CD4-positive, alpha-beta T cell (primary cell): Measurements from ENCODE around the gene TFEB. TPM values are rescaled to one million over a fixed set of nuclear protein-coding genes. Genes with fewer than 3 reads are reported as not detected.

Source experiments
- ATAC-seq: fragments of 200-7000 bp; cut with Tn5 transposase; one replicate; pipeline ENCODE4 v1.10.0; 2022; ENCODE audit warnings: mild to moderate bottlenecking; ENCODE audit not compliant: poor library complexity
- CTCF ChIA-PET: fragments of 350-600 bp; sonication (Branson Sonifier 250); formaldehyde crosslinking; loops from one replicate; lab custom pipeline; 2021; ENCODE audit warnings: antibody characterized with exemption, inconsistent platforms; lab: Charles Lee
- POLR2A ChIA-PET: fragments of 350-600 bp; sonication (Branson Sonifier 250); formaldehyde crosslinking; loops from one replicate; lab custom pipeline; 2021; ENCODE audit warnings: antibody characterized with exemption, inconsistent platforms; lab: Charles Lee
- DNase-seq, 14 experiments: peaks; one replicate each; pipeline ENCODE4 v3.0.0-alpha.2; 2013 to 2020; ENCODE audit warnings: mixed read lengths in 2 of 14
- H3K27ac ChIP-seq, 2 donors: one replicate each; pipeline versions ENCODE4 v1.5.1 to v1.7.0; 2013; ENCODE audit warnings: low read length in 2 of 2, low read depth in 1 of 2, mild to moderate bottlenecking in 1 of 2
- H3K27me3 ChIP-seq, 2 experiments: 1 replicate in 1 of 2; 2 replicates in 1 of 2; pipeline versions ENCODE4 v1.6.1 to v1.7.0; 2013; ENCODE audit warnings: low read length in 2 of 2, control low read depth in 1 of 2, mild to moderate bottlenecking in 1 of 2, moderate library complexity in 1 of 2; ENCODE audit not compliant: insufficient read depth in 2 of 2, control insufficient read depth in 1 of 2
- H3K36me3 ChIP-seq: one replicate; pipeline ENCODE4 v1.6.1; 2013; ENCODE audit warnings: low read length, control low read depth; ENCODE audit not compliant: insufficient read depth
- H3K4me1 ChIP-seq: one replicate; pipeline ENCODE4 v1.6.1; 2013; ENCODE audit warnings: low read length, control low read depth; ENCODE audit not compliant: insufficient read depth
- H3K4me3 ChIP-seq: one replicate; pipeline ENCODE4 v1.5.1; 2013; ENCODE audit warnings: mild to moderate bottlenecking, low read length, moderate library complexity
- H3K9me3 ChIP-seq, 2 experiments: 1 replicate in 1 of 2; 2 replicates in 1 of 2; pipeline versions ENCODE4 v1.6.1 to v1.7.0; 2013; ENCODE audit warnings: low read length in 2 of 2, mild to moderate bottlenecking in 2 of 2, control low read depth in 1 of 2, moderate library complexity in 1 of 2; ENCODE audit not compliant: control insufficient read depth in 1 of 2, insufficient read depth in 1 of 2
- H3K27ac Mint-ChIP-seq: one replicate; pipeline ENCODE4 v1.8.0; 2020; ENCODE audit warnings: mixed read lengths
- H3K27me3 Mint-ChIP-seq: one replicate; pipeline ENCODE4 v1.8.0; 2021; ENCODE audit warnings: mixed read lengths
- H3K36me3 Mint-ChIP-seq: one replicate; pipeline ENCODE4 v1.8.0; 2021; ENCODE audit warnings: low read depth, mixed read lengths
- H3K4me1 Mint-ChIP-seq: one replicate; pipeline ENCODE4 v1.8.0; 2021; ENCODE audit warnings: low read depth, mixed read lengths
- H3K4me3 Mint-ChIP-seq: one replicate; pipeline ENCODE4 v1.8.0; 2020; ENCODE audit warnings: mild to moderate bottlenecking, mixed read lengths
- H3K9me3 Mint-ChIP-seq: one replicate; pipeline ENCODE4 v1.8.0; 2020; ENCODE audit warnings: mixed read lengths
- intact Hi-C, 2 experiments: fragments of 100-400 bp; cut with DNase I in 1 of 2; cut with micrococcal nuclease in 1 of 2; formaldehyde crosslinking; loops; one replicate each; pipeline versions ENCODE4 v1.15.1 to v1.9.0; 2023 to 2025; cut with DNase I, micrococcal nuclease
- total RNA-seq, 174 experiments: library from RNA in 2 of 174; stranded (reverse) in 2 of 174; gene quantifications; one replicate each; pipeline ENCODE4 v1.2.3 and lab custom pipeline; 2021 to 2026
- TF ChIP-seq, protein P1 (sequence below): fragments of 200-600 bp; IDR thresholded peaks from one replicate; pipeline ENCODE4 v1.8.0; 2022; ENCODE audit warnings: antibody characterized with exemption, mild to moderate bottlenecking

Gene TFEB
- total RNA-seq, 2 experiments from 2014 or later: 23.8 to 24.1 TPM

- ChIA-PET POLR2A (no interaction called here), CTCF (no interaction called here)
- intact Hi-C loops: no loop called here
- Mint-ChIP-seq H3K4me1 (peaks cover 15% of the 10 kb centered on the region), H3K4me3 (no peak overlapping the region), H3K36me3 (no peaks in the 10 kb centered on the region), H3K27ac (no peak overlapping the region), H3K9me3 (no peaks in the 10 kb centered on the region), H3K27me3 (no peaks in the 10 kb centered on the region)
- DNase-seq: no peak
- no peaks in the 10 kb centered on the region for H3K9me3 ChIP-seq
- peaks cover 26% of the 10 kb centered on the region for H3K4me1 ChIP-seq
- no peak overlapping the region for H3K4me3 ChIP-seq
- ATAC-seq: no peak
- H3K36me3 ChIP-seq: peaks cover 7% of the 10 kb centered on the region
- TF ChIP-seq, protein P1, sequence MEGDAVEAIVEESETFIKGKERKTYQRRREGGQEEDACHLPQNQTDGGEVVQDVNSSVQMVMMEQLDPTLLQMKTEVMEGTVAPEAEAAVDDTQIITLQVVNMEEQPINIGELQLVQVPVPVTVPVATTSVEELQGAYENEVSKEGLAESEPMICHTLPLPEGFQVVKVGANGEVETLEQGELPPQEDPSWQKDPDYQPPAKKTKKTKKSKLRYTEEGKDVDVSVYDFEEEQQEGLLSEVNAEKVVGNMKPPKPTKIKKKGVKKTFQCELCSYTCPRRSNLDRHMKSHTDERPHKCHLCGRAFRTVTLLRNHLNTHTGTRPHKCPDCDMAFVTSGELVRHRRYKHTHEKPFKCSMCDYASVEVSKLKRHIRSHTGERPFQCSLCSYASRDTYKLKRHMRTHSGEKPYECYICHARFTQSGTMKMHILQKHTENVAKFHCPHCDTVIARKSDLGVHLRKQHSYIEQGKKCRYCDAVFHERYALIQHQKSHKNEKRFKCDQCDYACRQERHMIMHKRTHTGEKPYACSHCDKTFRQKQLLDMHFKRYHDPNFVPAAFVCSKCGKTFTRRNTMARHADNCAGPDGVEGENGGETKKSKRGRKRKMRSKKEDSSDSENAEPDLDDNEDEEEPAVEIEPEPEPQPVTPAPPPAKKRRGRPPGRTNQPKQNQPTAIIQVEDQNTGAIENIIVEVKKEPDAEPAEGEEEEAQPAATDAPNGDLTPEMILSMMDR: no peak
- H3K27me3 ChIP-seq: no peaks in the 10 kb centered on the region
- no peak overlapping the region for H3K27ac ChIP-seq
Observed at GRCh38 chr6:41720783-41721182, 14.6 kb downstream of the TFEB start.

GRCh38 chr6:41720262-41720620, 15.2 kb downstream of the TFEB start:
- Histone ChIP-seq H3K4me3 (no peak overlapping the region), H3K27ac (no peak overlapping the region), H3K4me1 (peaks cover 26% of the 10 kb centered on the region), H3K9me3 (no peaks in the 10 kb centered on the region), H3K36me3 (peaks cover 7% of the 10 kb centered on the region), H3K27me3 (no peaks in the 10 kb centered on the region)
- TF ChIP-seq, protein P1: no peak
- intact Hi-C loops: no loop called here
- DNase-seq (no peak), ATAC-seq (no peak)
- CTCF ChIA-PET: no interaction called here
- H3K36me3 Mint-ChIP-seq: no peaks in the 10 kb centered on the region
- no peaks in the 10 kb centered on the region for H3K9me3 Mint-ChIP-seq
- H3K27me3 Mint-ChIP-seq: no peaks in the 10 kb centered on the region
- no peak overlapping the region for H3K27ac Mint-ChIP-seq
- peaks cover 17% of the 10 kb centered on the region for H3K4me1 Mint-ChIP-seq
- POLR2A ChIA-PET: no interaction called here
- H3K4me3 Mint-ChIP-seq: no peak overlapping the region

DNA sequence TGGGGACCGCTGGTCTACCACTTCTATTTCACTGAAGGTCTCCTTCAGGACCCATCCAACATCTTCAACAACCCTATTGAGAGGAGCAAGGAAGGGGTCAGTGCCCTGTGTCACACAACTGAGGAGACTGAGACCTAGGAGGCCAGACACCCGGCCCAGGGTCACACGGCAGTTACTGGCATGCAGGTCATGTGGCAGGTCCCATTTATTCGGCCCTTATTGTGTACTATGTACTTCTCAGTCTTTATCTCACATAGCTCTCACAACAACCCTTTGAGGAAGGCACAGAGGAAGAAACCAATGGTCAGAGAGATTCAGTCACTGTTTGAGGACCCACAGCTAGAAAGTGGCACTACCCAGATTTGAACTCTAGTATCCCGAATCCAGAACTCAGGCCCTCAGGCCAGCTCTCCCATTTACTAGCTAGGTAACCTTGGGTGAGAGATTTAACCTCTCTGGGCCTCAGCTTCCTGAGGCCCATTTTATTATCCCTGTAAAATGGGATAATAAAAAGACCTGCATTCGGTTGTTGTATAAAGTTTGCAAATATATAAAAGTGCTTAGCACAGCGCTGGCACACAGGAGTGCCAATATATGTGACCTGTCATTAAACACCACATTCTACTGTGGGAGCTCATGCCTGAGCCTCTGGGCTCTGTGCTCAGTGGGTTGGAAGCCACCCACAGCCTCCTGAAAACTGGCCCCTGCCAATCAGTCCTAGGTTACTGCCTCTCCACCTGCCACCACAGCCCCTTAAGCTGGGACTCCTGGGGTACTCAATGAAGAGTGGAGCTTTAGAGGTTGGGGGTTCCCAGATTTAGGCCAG, 15.8 kb downstream of the TFEB start:
- peaks cover 22% of the 10 kb centered on the region for H3K4me1 ChIP-seq
- H3K27me3 ChIP-seq: no peaks in the 10 kb centered on the region
- ChIA-PET POLR2A (interaction anchor here (0.9 kb wide), 1 partner anchor 15 kb away, joined by 3 read pairs; no protein-coding TSS in a partner anchor), CTCF (interaction anchor here (0.6 kb wide), 1 partner anchor 303 kb away, joined by 3 read pairs; no protein-coding TSS in a partner anchor)
- DNase-seq (no peak), ATAC-seq (no peak)
- TF ChIP-seq, protein P1: no peak
- Mint-ChIP-seq H3K4me3 (no peak overlapping the region), H3K4me1 (peaks cover 17% of the 10 kb centered on the region), H3K9me3 (no peaks in the 10 kb centered on the region), H3K27ac (no peak overlapping the region), H3K36me3 (no peaks in the 10 kb centered on the region), H3K27me3 (no peaks in the 10 kb centered on the region)
- intact Hi-C loops: no loop called here
- H3K36me3 ChIP-seq: peaks cover 7% of the 10 kb centered on the region
- no peak overlapping the region for H3K4me3 ChIP-seq
- no peak overlapping the region for H3K27ac ChIP-seq
- H3K9me3 ChIP-seq: no peaks in the 10 kb centered on the region
